ENCODE results near the gene CTNNA3. TPM values are rescaled to one million over a fixed set of nuclear protein-coding genes. Genes with fewer than 3 reads are reported as not detected.

Gene CTNNA3
- total RNA-seq, 1 donor from 2014 or later = 0.92 TPM

- H3K4me3 Mint-ChIP-seq (ENCODE audit: unreplicated experiment) = no peak overlapping the region
- TF ChIP-seq CTCF (IDR thresholded peaks at IDR 0.05) = no peak
- H3K36me3 Mint-ChIP-seq (ENCODE audit: low read depth) = no peaks in the 10 kb centered on the region
- no peaks in the 10 kb centered on the region for H3K9me3 Mint-ChIP-seq (ENCODE audit: low read depth)
- peaks cover 7% of the 10 kb centered on the region for H3K27me3 Mint-ChIP-seq (ENCODE audit: low read depth)
- no peak overlapping the region for H3K27ac Mint-ChIP-seq (ENCODE audit: unreplicated experiment)
- no peaks in the 10 kb centered on the region for H3K4me1 Mint-ChIP-seq (ENCODE audit: low read depth)
- no peak for DNase-seq (ENCODE audit: low spot score)
Observed at GRCh38 chr10:66880292-66880691, 815.7 kb downstream of the CTNNA3 start.

- H3K9me3 Mint-ChIP-seq (ENCODE audit: low read depth) = no peaks in the 10 kb centered on the region
Observed at GRCh38 chr10:66877361-66877760, 818.6 kb downstream of the CTNNA3 start.

GRCh38 chr10:66869635-66870034 lies 826.4 kb downstream of the CTNNA3 start:
- no peaks in the 10 kb centered on the region for H3K4me1 Mint-ChIP-seq (ENCODE audit: low read depth)
- H3K9me3 Mint-ChIP-seq (ENCODE audit: low read depth) = no peaks in the 10 kb centered on the region
- DNase-seq (ENCODE audit: low spot score) = no peak
- H3K4me3 Mint-ChIP-seq (ENCODE audit: unreplicated experiment) = no peak overlapping the region
- H3K36me3 Mint-ChIP-seq (ENCODE audit: low read depth) = no peaks in the 10 kb centered on the region
- TF ChIP-seq CTCF (IDR thresholded peaks at IDR 0.05) = no peak
- H3K27ac Mint-ChIP-seq (ENCODE audit: unreplicated experiment) = no peak overlapping the region
- peaks cover 2% of the 10 kb centered on the region for H3K27me3 Mint-ChIP-seq (ENCODE audit: low read depth)

More at GRCh38 chr10:66877361-66877760, 818.6 kb downstream of the CTNNA3 start:
- TF ChIP-seq CTCF (IDR thresholded peaks at IDR 0.05) = no peak
- no peak overlapping the region for H3K4me3 Mint-ChIP-seq (ENCODE audit: unreplicated experiment)
- H3K27ac Mint-ChIP-seq (ENCODE audit: unreplicated experiment) = no peak overlapping the region
- H3K36me3 Mint-ChIP-seq (ENCODE audit: low read depth) = no peaks in the 10 kb centered on the region
- peaks cover 10% of the 10 kb centered on the region for H3K27me3 Mint-ChIP-seq (ENCODE audit: low read depth)
- H3K4me1 Mint-ChIP-seq (ENCODE audit: low read depth) = no peaks in the 10 kb centered on the region
- no peak for DNase-seq (ENCODE audit: low spot score)

- Mint-ChIP-seq H3K9me3 (ENCODE audit: low read depth) (peaks cover 13% of the 10 kb centered on the region), H3K4me3 (ENCODE audit: unreplicated experiment) (no peak overlapping the region), H3K27me3 (ENCODE audit: low read depth) (no peaks in the 10 kb centered on the region), H3K36me3 (ENCODE audit: low read depth) (no peaks in the 10 kb centered on the region), H3K4me1 (ENCODE audit: low read depth) (peaks cover 8% of the 10 kb centered on the region), H3K27ac (ENCODE audit: unreplicated experiment) (no peak overlapping the region)
- DNase-seq (ENCODE audit: low spot score) = no peak
- TF ChIP-seq CTCF (IDR thresholded peaks at IDR 0.05) = no peak
Observed at GRCh38 chr10:66862687-66863258, 833.2 kb downstream of the CTNNA3 start.

GRCh38 chr10:66860376-66860945 lies 835.5 kb downstream of the CTNNA3 start:
- no peaks in the 10 kb centered on the region for H3K27me3 Mint-ChIP-seq (ENCODE audit: low read depth)
- TF ChIP-seq CTCF (IDR thresholded peaks at IDR 0.05) = no peak
- no peaks in the 10 kb centered on the region for H3K36me3 Mint-ChIP-seq (ENCODE audit: low read depth)
- H3K4me3 Mint-ChIP-seq (ENCODE audit: unreplicated experiment) = no peak overlapping the region
- DNase-seq (ENCODE audit: low spot score) = no peak
- H3K9me3 Mint-ChIP-seq (ENCODE audit: low read depth) = peaks cover 22% of the 10 kb centered on the region
- no peak overlapping the region for H3K27ac Mint-ChIP-seq (ENCODE audit: unreplicated experiment)
- H3K4me1 Mint-ChIP-seq (ENCODE audit: low read depth) = peaks cover 8% of the 10 kb centered on the region
